Testis (tissue), 3 donors: ENCODE data around the gene HK1. TPM values are rescaled to one million over a fixed set of nuclear protein-coding genes. Genes with fewer than 3 reads are reported as not detected.

Experiments used
- DNase-seq: peaks from one replicate; pipeline ENCODE4 v3.0.0-alpha.2; 2019
- H3K27ac ChIP-seq, 2 donors: fragments of 200-600 bp; sonication (generic); one replicate each; pipeline ENCODE4 v1.5.1; 2019
- H3K27me3 ChIP-seq: fragments of 200-600 bp; sonication (generic); one replicate; pipeline ENCODE4 v1.5.1; 2019
- H3K36me3 ChIP-seq: fragments of 200-600 bp; sonication (generic); one replicate; pipeline ENCODE4 v1.5.1; 2017; ENCODE audit warnings: low read depth; ENCODE audit errors: missing control alignments
- H3K4me1 ChIP-seq: fragments of 200-600 bp; sonication (generic); one replicate; pipeline ENCODE4 v1.5.1; 2019
- H3K4me3 ChIP-seq, 2 donors: fragments of 200-600 bp; sonication (generic); one replicate each; pipeline ENCODE4 v1.5.1; 2017 to 2019
- H3K9me3 ChIP-seq: fragments of 200-600 bp; sonication (generic); one replicate; pipeline ENCODE4 v1.5.1; 2017
- CTCF ChIP-seq, 3 experiments: fragments of 450-650 bp in 2 of 3; fragments of 200-600 bp in 1 of 3; sonication (generic) in 1 of 3; IDR thresholded peaks; one replicate each; pipeline ENCODE4 v1.5.1; 2016 to 2019; ENCODE audit warnings: antibody characterized with exemption in 3 of 3, mild to moderate bottlenecking in 2 of 3, moderate library complexity in 1 of 3
- POLR2A ChIP-seq: fragments of 450-650 bp; IDR thresholded peaks from one replicate; pipeline ENCODE4 v1.6.1; 2017; ENCODE audit warnings: antibody characterized with exemption, mild to moderate bottlenecking, moderate library complexity
- WGBS, 2 donors: methylation state at CpG; one replicate each; pipeline ENCODE4 v1.1.5; 2018; 5-methylcytosine and 5-hydroxymethylcytosine counted together
- intact Hi-C: fragments of 100-400 bp; cut with DNase I; formaldehyde crosslinking; loops from one replicate; pipeline ENCODE4 v1.15.1; 2023; ENCODE audit warnings: low total_unique reads
- polyA plus RNA-seq: library from polyadenylated mRNA; stranded (reverse); fragments of 350-450 nt; fragmentation: Illumina TruSeq; extraction: RNeasy Lipid Tissue Mini Kit (QIAGEN cat#74804); gene quantifications from one replicate; pipeline ENCODE4 v1.2.3, GENCODE V29; 2014; ENCODE audit warnings: low read depth, low replicate concordance; ENCODE audit not compliant: insufficient read depth
- total RNA-seq, 2 donors: library from RNA; depleted of rRNA; stranded (reverse); fragments of >200 nt; gene quantifications; one replicate each; pipeline ENCODE4 v1.2.3, GENCODE V29; 2016

HK1 gene
- total and polyA plus RNA-seq, 3 donors from 2014 or later, result 62.3 to 179 (median 143) TPM

DNA sequence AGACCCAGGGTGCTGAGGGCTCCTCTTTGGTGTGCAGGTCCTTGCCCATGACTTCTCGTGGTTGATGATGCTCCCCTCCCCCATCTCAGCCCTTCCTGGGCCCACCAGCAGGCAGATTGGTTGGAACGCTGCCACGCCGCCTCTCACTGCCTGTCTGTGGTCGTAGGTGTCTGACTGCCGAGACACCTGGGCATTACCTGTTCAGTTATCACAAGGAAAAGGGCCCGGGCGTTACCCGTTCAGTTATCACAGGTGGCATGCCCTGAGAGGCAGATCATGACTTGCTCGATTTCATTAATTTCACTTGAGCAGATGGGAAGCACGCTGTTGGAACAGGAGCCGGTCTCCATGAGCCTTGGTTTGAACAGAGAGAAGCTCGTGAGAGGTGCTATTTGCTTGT lies 95.9 kb downstream of the HK1 start:
- WGBS, 2 donors, result 95 to 97% methylated on average over 7 to 13 of the region's 13 CpGs
- no peak for DNase-seq
- TF ChIP-seq CTCF (IDR thresholded peaks at IDR 0.05) (no peak), POLR2A (no peak)
- Histone ChIP-seq H3K4me3 (no peak overlapping the region), H3K9me3 (no peaks in the 10 kb centered on the region), H3K4me1 (peaks cover 11% of the 10 kb centered on the region), H3K27me3 (no peaks in the 10 kb centered on the region), H3K27ac (no peak overlapping the region), H3K36me3 (no peaks in the 10 kb centered on the region)
- intact Hi-C loops, result no loop called here

DNA sequence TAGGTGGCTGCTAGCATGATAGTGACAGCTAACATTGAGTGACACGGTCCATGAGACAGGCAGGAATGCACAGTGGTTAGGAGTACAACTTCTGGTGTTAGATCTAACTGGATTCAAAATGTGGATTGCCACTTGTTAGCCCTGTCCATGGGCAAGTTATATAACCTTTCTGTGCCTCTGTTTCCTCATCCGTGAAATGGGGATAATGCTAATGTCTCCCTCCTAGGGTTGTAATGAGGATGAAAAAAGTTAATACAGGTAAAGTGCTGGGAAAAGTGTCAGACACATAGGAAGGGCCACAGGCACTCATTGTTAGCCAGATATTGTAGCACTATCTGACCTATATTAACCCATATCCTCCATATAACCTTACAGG lies 96.6 kb downstream of the HK1 start:
- H3K4me1 ChIP-seq, result peaks cover 11% of the 10 kb centered on the region
- H3K36me3 ChIP-seq, result no peaks in the 10 kb centered on the region
- no peak for DNase-seq
- H3K9me3 ChIP-seq, result no peaks in the 10 kb centered on the region
- no peak overlapping the region for H3K4me3 ChIP-seq
- peak overlapping the region in 1 of 2 donors; percentile 43 for H3K27ac ChIP-seq
- H3K27me3 ChIP-seq, result no peaks in the 10 kb centered on the region
- WGBS, 2 donors, result 91 to 92% methylated on average over 2 of the region's 2 CpGs
- TF ChIP-seq POLR2A (no peak), CTCF (IDR thresholded peaks at IDR 0.05) (no peak)
- intact Hi-C loops, result no loop called here

DNA sequence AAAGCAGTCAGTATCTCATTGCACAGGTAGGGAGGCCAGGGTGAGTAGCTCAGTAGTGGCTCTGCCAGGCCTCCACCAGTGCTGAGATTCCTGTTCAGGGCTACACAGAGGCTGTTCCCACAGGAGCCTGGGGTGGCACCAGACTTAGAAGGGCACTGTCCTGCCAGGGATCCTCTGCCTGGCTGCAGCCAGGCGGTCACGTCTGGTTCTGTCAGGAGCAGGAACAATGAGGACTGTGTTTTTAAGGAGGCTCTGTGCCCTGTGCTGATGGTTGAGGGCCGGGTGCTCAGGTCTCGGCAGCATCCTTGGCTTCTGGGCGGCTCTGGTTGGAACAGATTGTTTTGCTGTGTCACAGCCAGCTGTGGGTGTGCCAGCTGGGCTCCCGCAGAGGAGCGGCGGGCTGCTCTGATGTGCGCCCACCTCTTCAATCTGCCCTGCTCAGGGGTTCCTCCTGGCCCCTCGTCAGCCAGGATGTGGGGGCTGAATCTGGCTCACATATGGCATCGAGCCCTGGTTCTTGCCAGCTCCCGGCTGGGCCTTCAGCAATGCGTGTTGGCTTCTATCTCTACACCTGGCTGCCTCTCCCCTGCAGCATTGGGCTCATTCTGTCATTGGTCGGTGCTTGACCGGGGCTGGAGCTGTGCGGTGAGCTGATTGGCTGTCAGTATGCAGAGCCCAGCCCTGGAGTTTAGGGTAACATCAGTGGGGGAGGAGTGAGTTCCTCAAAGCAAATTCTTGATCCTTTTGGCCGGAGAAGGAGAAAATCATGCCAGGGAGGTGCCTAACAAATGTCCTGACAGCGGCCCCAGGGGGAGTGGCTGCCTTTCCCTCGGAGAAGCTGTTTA lies 97.2 kb downstream of the HK1 start:
- no peaks in the 10 kb centered on the region for H3K36me3 ChIP-seq
- WGBS, 2 donors, result 19 to 30% methylated on average over 13 to 19 of the region's 19 CpGs
- peaks cover 11% of the 10 kb centered on the region for H3K4me1 ChIP-seq
- peak overlapping the region; percentile 31 to 43 for H3K27ac ChIP-seq
- TF ChIP-seq CTCF (IDR thresholded peaks at IDR 0.05) (no peak), POLR2A (no peak)
- intact Hi-C loops, result no loop called here
- H3K27me3 ChIP-seq, result no peaks in the 10 kb centered on the region
- no peak overlapping the region for H3K4me3 ChIP-seq
- DNase-seq, result peak; percentile 81
- no peaks in the 10 kb centered on the region for H3K9me3 ChIP-seq

- H3K36me3 ChIP-seq, result no peaks in the 10 kb centered on the region
- no peak for DNase-seq
- H3K27me3 ChIP-seq, result no peaks in the 10 kb centered on the region
- intact Hi-C loops, result no loop called here
- WGBS, 2 donors, result 91% methylated on average over 7 to 11 of the region's 11 CpGs
- no peak overlapping the region for H3K4me3 ChIP-seq
- TF ChIP-seq POLR2A (no peak), CTCF (IDR thresholded peaks at IDR 0.05) (no peak)
- no peak overlapping the region for H3K27ac ChIP-seq
- H3K4me1 ChIP-seq, result peaks cover 11% of the 10 kb centered on the region
- no peaks in the 10 kb centered on the region for H3K9me3 ChIP-seq
These were observed 98.4 kb downstream of the HK1 start for GRCh38 chr10:69376662-69377061.

GRCh38 chr10:69377191-69377590 lies 98.9 kb downstream of the HK1 start:
- DNase-seq, result no peak
- H3K4me1 ChIP-seq, result peaks cover 11% of the 10 kb centered on the region
- no peaks in the 10 kb centered on the region for H3K9me3 ChIP-seq
- WGBS, 2 donors, result 75 to 87% methylated on average over 6 of the region's 6 CpGs
- H3K27ac ChIP-seq, result no peak overlapping the region
- H3K27me3 ChIP-seq, result no peaks in the 10 kb centered on the region
- no peaks in the 10 kb centered on the region for H3K36me3 ChIP-seq
- intact Hi-C loops, result no loop called here
- no peak overlapping the region for H3K4me3 ChIP-seq
- TF ChIP-seq CTCF (IDR thresholded peaks at IDR 0.05), result no peak
- TF ChIP-seq POLR2A, result no peak
